Esophagus muscularis mucosa (tissue), 4 donors: ENCODE measurements around the gene SHLD1. TPM values are rescaled to one million over a fixed set of nuclear protein-coding genes. Genes with fewer than 3 reads are reported as not detected.
"Not testable (repeated sequence)": the region's sequence is repeated elsewhere in the genome, so short reads cannot be mapped to it uniquely, and the experiment has no call there.

Source experiments
- DNase-seq: peaks from one replicate; pipeline ENCODE4 v3.0.0-alpha.2; 2017; ENCODE audit errors: extremely low spot score
- H3K27ac ChIP-seq, 4 donors: fragments of 200-600 bp; sonication (generic); replicated peaks in 1 of 4; 1 replicate in 3 of 4; 2 replicates in 1 of 4; pipeline ENCODE4 v1.5.1; 2016 to 2019; ENCODE audit warnings: mild to moderate bottlenecking in 1 of 4
- H3K27me3 ChIP-seq, 4 donors: fragments of 200-600 bp; sonication (generic); one replicate each; pipeline versions ENCODE4 v1.5.1 to v1.6.0; 2016 to 2019
- H3K36me3 ChIP-seq, 4 donors: fragments of 200-600 bp; sonication (generic); one replicate each; pipeline ENCODE4 v1.5.1; 2016 to 2019
- H3K4me1 ChIP-seq, 4 donors: fragments of 200-600 bp; sonication (generic); one replicate each; pipeline ENCODE4 v1.5.1; 2016 to 2019
- H3K4me3 ChIP-seq, 4 donors: fragments of 200-600 bp; sonication (generic); 1 replicate in 2 of 4; 2 replicates in 2 of 4; pipeline ENCODE4 v1.5.1; 2016 to 2019; ENCODE audit warnings: mild to moderate bottlenecking in 4 of 4, moderate library complexity in 1 of 4
- H3K9me3 ChIP-seq, 4 donors: fragments of 200-600 bp; sonication (generic); 1 replicate in 3 of 4; 2 replicates in 1 of 4; pipeline ENCODE4 v1.5.1; 2016 to 2019
- EP300 ChIP-seq: sonication (generic); formaldehyde crosslinking; IDR thresholded peaks from one replicate; pipeline ENCODE4 v1.6.1; 2017; ENCODE audit warnings: antibody characterized with exemption
- POLR2A ChIP-seq: fragments of 450-650 bp; IDR thresholded peaks from one replicate; pipeline ENCODE4 v1.6.1; 2017; ENCODE audit warnings: antibody characterized with exemption, moderate library complexity, mild to moderate bottlenecking, low read depth
- POLR2AphosphoS5 ChIP-seq, 2 donors: sonication (generic); formaldehyde crosslinking; IDR thresholded peaks; one replicate each; pipeline ENCODE4 v1.6.1; 2017; ENCODE audit warnings: antibody characterized with exemption in 2 of 2
- WGBS: methylation state at CpG from one replicate; pipeline ENCODE4 v1.1.5; 2018; 5-methylcytosine and 5-hydroxymethylcytosine counted together
- intact Hi-C: fragments of 100-400 bp; cut with DNase I; formaldehyde crosslinking; loops from one replicate; pipeline ENCODE4 v1.15.1; 2023
- total RNA-seq, 4 donors: library from RNA; depleted of rRNA; stranded (reverse); fragments of >200 nt; gene quantifications; one replicate each; pipeline versions ENCODE4 v1.1.0 to v1.2.1, GENCODE V29; 2016
- TF ChIP-seq, protein P1 (sequence below), 3 experiments: fragments of 200-600 bp in 2 of 3; fragments of 450-650 bp in 1 of 3; sonication (generic) in 2 of 3; IDR thresholded peaks; one replicate each; pipeline ENCODE4 v1.5.1; 2017 to 2019; ENCODE audit warnings: antibody characterized with exemption in 3 of 3, mild to moderate bottlenecking in 2 of 3, moderate library complexity in 1 of 3

SHLD1 gene, protein sequence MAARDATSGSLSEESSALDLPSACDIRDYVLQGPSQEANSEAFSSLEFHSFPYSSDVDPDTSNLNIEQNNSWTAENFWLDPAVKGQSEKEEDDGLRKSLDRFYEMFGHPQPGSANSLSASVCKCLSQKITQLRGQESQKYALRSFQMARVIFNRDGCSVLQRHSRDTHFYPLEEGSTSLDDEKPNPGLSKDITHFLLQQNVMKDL
- 1 to 10 TPM; 1.7 to 4.6 (median 2.6) TPM for total RNA-seq

DNA sequence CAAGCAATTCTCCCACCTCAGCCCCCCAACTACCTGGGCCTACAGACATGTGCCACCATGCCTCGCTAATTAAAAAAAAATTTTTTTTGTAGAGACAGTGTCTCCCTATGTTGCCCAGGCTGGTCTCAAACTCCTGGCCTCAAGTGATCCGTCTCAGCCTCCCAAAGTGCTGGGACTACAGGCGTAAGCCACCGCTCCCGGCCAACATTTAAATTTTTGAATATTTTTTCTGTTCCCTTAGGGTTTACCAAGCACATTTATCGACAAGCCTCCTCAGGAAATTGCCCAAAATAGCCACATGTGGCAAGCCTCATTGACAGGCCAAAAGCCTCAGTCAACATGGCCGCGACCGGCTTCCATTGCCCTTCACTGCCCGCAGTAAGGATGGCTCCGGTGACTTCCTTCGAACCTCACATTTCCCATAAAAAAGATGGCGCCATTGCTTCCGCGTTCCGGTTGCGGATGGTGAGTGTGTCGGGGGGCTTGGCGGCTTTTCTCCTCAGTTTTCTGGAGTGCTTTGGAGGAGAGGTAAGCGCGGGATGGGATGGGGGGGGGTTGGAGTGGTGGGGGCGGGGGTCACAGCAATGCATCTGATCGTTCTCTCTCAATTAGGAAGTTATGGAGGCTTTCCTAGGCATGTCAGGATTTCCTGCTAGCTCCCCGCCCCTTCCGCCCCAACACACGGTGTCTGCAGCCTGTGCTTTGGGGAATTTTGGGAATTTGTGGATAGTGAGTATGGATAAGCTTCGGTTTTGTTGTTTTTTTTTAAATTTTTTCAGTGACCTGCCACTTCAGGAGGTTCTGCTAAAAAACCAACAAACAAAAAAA lies at the start of gene SHLD1:
TSS of gene SHLD1 (plus strand) at position 450 of the 828 bp plus-strand sequence. CDS start 22,465 bp downstream, outside the sequence.
- peak; percentile 94 for DNase-seq
- H3K27ac ChIP-seq = peak within 1 kb of the TSS; percentile 83 to 89 (median 86)
- 18% methylated on average over 27 of the region's 27 CpGs for WGBS
- TF ChIP-seq, protein P1, sequence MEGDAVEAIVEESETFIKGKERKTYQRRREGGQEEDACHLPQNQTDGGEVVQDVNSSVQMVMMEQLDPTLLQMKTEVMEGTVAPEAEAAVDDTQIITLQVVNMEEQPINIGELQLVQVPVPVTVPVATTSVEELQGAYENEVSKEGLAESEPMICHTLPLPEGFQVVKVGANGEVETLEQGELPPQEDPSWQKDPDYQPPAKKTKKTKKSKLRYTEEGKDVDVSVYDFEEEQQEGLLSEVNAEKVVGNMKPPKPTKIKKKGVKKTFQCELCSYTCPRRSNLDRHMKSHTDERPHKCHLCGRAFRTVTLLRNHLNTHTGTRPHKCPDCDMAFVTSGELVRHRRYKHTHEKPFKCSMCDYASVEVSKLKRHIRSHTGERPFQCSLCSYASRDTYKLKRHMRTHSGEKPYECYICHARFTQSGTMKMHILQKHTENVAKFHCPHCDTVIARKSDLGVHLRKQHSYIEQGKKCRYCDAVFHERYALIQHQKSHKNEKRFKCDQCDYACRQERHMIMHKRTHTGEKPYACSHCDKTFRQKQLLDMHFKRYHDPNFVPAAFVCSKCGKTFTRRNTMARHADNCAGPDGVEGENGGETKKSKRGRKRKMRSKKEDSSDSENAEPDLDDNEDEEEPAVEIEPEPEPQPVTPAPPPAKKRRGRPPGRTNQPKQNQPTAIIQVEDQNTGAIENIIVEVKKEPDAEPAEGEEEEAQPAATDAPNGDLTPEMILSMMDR (IDR thresholded peaks at IDR 0.05) = no peak
- TF ChIP-seq POLR2A (no peak), POLR2AphosphoS5 (IDR thresholded peaks at IDR 0.05) (peak; percentile 65 to 72), EP300 (no peak)
- H3K4me1 ChIP-seq = peaks cover 6 to 15% (median 12%) of the 10 kb centered on the region in 4 donors
- peaks cover 0 to 5% (median 0%) of the 10 kb centered on the region in 4 donors for H3K36me3 ChIP-seq
- no peaks in the 10 kb centered on the region for H3K9me3 ChIP-seq
- intact Hi-C loops = no loop called here
- no peaks in the 10 kb centered on the region for H3K27me3 ChIP-seq
- H3K4me3 ChIP-seq = peak within 1 kb of the TSS; percentile 61 to 66 (median 64)

DNA sequence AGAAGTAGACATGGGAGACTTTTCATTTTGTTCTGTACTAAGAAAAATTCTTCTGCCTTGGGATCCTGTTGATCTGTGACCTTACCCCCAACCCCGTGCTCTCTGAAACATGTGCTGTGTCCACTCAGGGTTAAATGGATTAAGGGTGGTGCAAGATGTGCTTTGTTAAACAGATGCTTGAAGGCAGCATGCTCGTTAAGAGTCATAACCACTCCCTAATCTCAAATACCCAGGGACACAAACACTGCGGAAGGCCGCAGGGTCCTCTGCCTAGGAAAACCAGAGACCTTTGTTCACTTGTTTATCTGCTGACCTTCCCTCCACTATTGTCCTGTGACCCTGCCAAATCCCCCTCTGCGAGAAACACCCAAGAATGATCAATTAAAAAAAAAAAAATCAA lies 47.9 kb upstream of the SHLD1 start:
- DNase-seq, H3K36me3 ChIP-seq, H3K4me1 ChIP-seq, H3K4me3 ChIP-seq, intact Hi-C loops, H3K27me3 ChIP-seq, H3K27ac ChIP-seq, H3K9me3 ChIP-seq: not testable (repeated sequence)
- WGBS = 91% methylated on average over 4 of the region's 5 CpGs

DNA sequence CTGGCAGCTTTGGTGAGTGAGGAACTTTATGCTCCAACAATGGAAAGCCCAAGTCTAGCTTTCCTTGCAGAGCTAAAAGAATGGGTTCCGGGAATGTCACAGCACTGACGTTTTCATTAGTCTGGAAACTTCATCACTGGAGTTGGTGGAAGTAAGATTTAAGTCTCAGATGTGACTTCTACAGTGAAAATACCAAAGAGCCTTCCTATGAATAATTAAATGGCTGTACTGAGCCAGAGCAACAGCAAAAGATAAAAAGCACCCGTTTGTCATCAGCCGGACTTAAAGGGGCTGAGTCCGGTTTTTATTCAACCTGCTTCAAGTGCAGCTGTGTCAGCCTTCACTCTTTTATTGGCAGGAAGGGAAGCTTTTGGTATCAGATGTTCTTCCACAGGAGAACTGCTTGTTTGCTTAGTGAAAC lies 46.5 kb upstream of the SHLD1 start:
- Histone ChIP-seq H3K9me3 (no peaks in the 10 kb centered on the region), H3K36me3 (no peaks in the 10 kb centered on the region), H3K27ac (peak overlapping the region; percentile 33 to 58 (median 52)), H3K27me3 (no peaks in the 10 kb centered on the region), H3K4me3 (peak overlapping the region in 1 of 4 donors; percentile 17), H3K4me1 (peaks cover 6 to 10% (median 8%) of the 10 kb centered on the region in 4 donors)
- no peak for DNase-seq
- intact Hi-C loops = no loop called here
- TF ChIP-seq POLR2AphosphoS5 (IDR thresholded peaks at IDR 0.05) = no peak
- no peak for TF ChIP-seq POLR2A
- no peak for TF ChIP-seq EP300
- TF ChIP-seq, protein P1 (IDR thresholded peaks at IDR 0.05) = no peak
- 18% methylated on average over 5 of the region's 5 CpGs for WGBS

DNA sequence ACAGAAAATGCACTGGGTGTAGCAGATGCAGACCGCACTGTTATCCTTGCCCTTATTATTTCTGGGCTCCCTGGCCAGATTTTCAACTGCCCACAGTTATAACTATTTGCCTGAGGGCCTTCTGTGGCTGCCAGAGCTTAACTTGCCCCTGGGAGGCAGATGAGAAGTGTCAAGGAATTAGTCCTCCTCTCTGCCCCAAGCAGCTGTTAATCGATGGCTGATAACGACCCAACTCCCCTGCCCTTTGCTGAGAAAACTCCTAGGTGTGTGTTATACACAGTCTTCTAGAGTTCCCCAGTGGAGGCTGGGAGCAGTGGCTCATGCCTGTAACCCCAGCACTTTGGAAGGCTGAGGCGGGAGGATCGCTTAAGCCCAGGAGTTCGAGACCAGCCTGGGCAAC lies 44.4 kb upstream of the SHLD1 start:
- Histone ChIP-seq H3K4me1 (peaks cover 12 to 18% (median 16%) of the 10 kb centered on the region in 4 donors), H3K36me3 (no peaks in the 10 kb centered on the region), H3K9me3 (no peaks in the 10 kb centered on the region), H3K4me3 (no peak overlapping the region), H3K27ac (no peak overlapping the region), H3K27me3 (no peaks in the 10 kb centered on the region)
- 93% methylated on average over 6 of the region's 6 CpGs for WGBS
- intact Hi-C loops = no loop called here
- TF ChIP-seq, protein P1 (IDR thresholded peaks at IDR 0.05) = no peak
- TF ChIP-seq POLR2AphosphoS5 (IDR thresholded peaks at IDR 0.05) (no peak), EP300 (no peak), POLR2A (no peak)
- no peak for DNase-seq

DNA sequence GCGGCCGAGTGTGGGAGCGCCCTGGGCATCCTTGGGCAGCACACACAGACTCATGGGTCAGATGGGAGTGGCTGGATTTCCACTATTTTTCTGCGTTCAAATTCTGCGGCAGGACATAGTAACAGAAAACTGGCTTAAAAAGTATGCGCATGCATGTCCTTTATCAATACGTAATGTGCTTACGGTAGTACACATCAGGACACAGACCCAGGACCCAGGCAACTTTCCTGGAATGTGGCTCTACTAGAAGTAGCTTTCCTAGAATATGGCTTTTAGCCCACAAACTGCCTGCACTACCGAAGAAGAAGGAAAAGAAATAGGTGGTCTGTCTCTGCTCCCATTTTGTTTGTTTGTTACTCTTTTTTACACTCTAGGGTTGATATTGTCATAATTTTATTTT lies 43.4 kb upstream of the SHLD1 start:
- DNase-seq = no peak
- H3K27me3 ChIP-seq = no peaks in the 10 kb centered on the region
- no peak overlapping the region for H3K27ac ChIP-seq
- no peaks in the 10 kb centered on the region for H3K9me3 ChIP-seq
- WGBS = 91% methylated on average over 9 of the region's 9 CpGs
- no peaks in the 10 kb centered on the region for H3K36me3 ChIP-seq
- H3K4me3 ChIP-seq = no peak overlapping the region
- peaks cover 17 to 22% (median 18%) of the 10 kb centered on the region in 4 donors for H3K4me1 ChIP-seq
- no peak for TF ChIP-seq POLR2AphosphoS5 (IDR thresholded peaks at IDR 0.05)
- intact Hi-C loops = no loop called here
